Stomach (tissue), 9 donors: ENCODE results near the gene ASAP2. TPM values are rescaled to one million over a fixed set of nuclear protein-coding genes. Genes with fewer than 3 reads are reported as not detected.

Source experiments
- DNase-seq, 2 donors: peaks; one replicate each; pipeline versions ENCODE4 v3.0.0 to v3.0.0-alpha.2; 2013 to 2019
- H3K27ac ChIP-seq, 5 donors: fragments of 200-600 bp in 4 of 5; sonication (generic) in 4 of 5; one replicate each; pipeline ENCODE4 v1.5.1; 2013 to 2019; ENCODE audit warnings: mild to moderate bottlenecking in 1 of 5, moderate library complexity in 1 of 5
- H3K27me3 ChIP-seq, 3 donors: fragments of 200-600 bp; sonication (generic); one replicate each; pipeline ENCODE4 v1.5.1; 2017 to 2019; ENCODE audit warnings: mixed run types in 1 of 3
- H3K36me3 ChIP-seq, 4 donors: fragments of 200-600 bp; sonication (generic); 1 replicate in 3 of 4; 2 replicates in 1 of 4; pipeline ENCODE4 v1.5.1; 2016 to 2019
- H3K4me1 ChIP-seq, 4 donors: fragments of 200-600 bp; sonication (generic); one replicate each; pipeline ENCODE4 v1.5.1; 2016 to 2019
- H3K4me3 ChIP-seq, 4 donors: fragments of 200-600 bp; sonication (generic) in 3 of 4; one replicate each; pipeline ENCODE4 v1.5.1; 2016 to 2019; ENCODE audit warnings: mild to moderate bottlenecking in 1 of 4
- H3K9me3 ChIP-seq, 4 donors: fragments of 200-600 bp; sonication (generic); one replicate each; pipeline ENCODE4 v1.5.1; 2016 to 2019
- CTCF ChIP-seq, 7 experiments: fragments of 450-650 bp in 4 of 7; fragments of 200-600 bp in 3 of 7; sonication (generic) in 3 of 7; IDR thresholded peaks; one replicate each; pipeline ENCODE4 v1.5.1; 2016 to 2019; ENCODE audit warnings: antibody characterized with exemption in 7 of 7, control low read depth in 2 of 7, mild to moderate bottlenecking in 1 of 7
- EP300 ChIP-seq: sonication (generic); formaldehyde crosslinking; IDR thresholded peaks from one replicate; pipeline ENCODE4 v1.6.1; 2017; ENCODE audit warnings: antibody characterized with exemption
- POLR2A ChIP-seq, 4 donors: fragments of 450-650 bp; IDR thresholded peaks; one replicate each; pipeline ENCODE4 v1.6.1; 2016; ENCODE audit warnings: antibody characterized with exemption in 4 of 4, control low read depth in 2 of 4, mild to moderate bottlenecking in 1 of 4, moderate library complexity in 1 of 4
- POLR2AphosphoS5 ChIP-seq, 3 donors: sonication (generic); formaldehyde crosslinking; IDR thresholded peaks; one replicate each; pipeline ENCODE4 v1.6.1; 2016; ENCODE audit warnings: antibody characterized with exemption in 3 of 3
- WGBS, 5 donors: extraction: QIAGEN DNeasy Blood & Tissue Kit in 3 of 5; methylation state at CpG; one replicate each; pipeline versions ENCODE4 v1.1.5 to v1.1.7; 2013 to 2018; 5-methylcytosine and 5-hydroxymethylcytosine counted together
- intact Hi-C: fragments of 100-400 bp; cut with DNase I; formaldehyde crosslinking; loops from one replicate; pipeline ENCODE4 v1.15.1; 2023; ENCODE audit warnings: low total_unique reads
- polyA plus RNA-seq, 3 donors: library from polyadenylated mRNA; stranded (reverse); fragments of 200-250 nt; gene quantifications; one replicate each; pipeline ENCODE4 v1.2.3, GENCODE V29; 2013
- total RNA-seq, 5 donors: library from RNA; depleted of rRNA; stranded (reverse); fragments of >200 nt; gene quantifications; one replicate each; pipeline versions ENCODE4 v1.1.0 to v1.2.3, GENCODE V29; 2014 to 2016
- donor health status: healthy with polysubstance abuse.
- donor health status: Bipolar disorder and iron deficiency.
- donor health status: healthy.

ASAP2 gene
- total and polyA plus RNA-seq, 8 donors, result 9.7 to 55.4 (median 33.7) TPM

- H3K4me3 ChIP-seq, result peak overlapping the region in 1 of 4 donors; percentile 11
Observed at GRCh38 chr2:9179572-9180201, 26.9 kb upstream of the ASAP2 start.

GRCh38 chr2:9184361-9184760, 22.3 kb upstream of the ASAP2 start:
- H3K27me3 ChIP-seq, result no peaks in the 10 kb centered on the region
- peak overlapping the region in 1 of 5 donors; percentile 25 for H3K27ac ChIP-seq
- H3K4me1 ChIP-seq, result peaks cover 0 to 30% (median 19%) of the 10 kb centered on the region in 4 donors
- intact Hi-C loops, result no loop called here
- DNase-seq, result peak in 1 of 2 donors; percentile 3
- WGBS, 5 donors, result 57 to 82% (median 70%) methylated on average over 9 of the region's 9 CpGs
- no peaks in the 10 kb centered on the region for H3K9me3 ChIP-seq
- TF ChIP-seq POLR2A (IDR thresholded peaks at IDR 0.05) (no peak), EP300 (no peak), CTCF (IDR thresholded peaks at IDR 0.05) (no peak)
- H3K4me3 ChIP-seq, result no peak overlapping the region
- no peaks in the 10 kb centered on the region for H3K36me3 ChIP-seq

More at GRCh38 chr2:9179572-9180201, 26.9 kb upstream of the ASAP2 start:
- H3K36me3 ChIP-seq, result no peaks in the 10 kb centered on the region
- no peaks in the 10 kb centered on the region for H3K9me3 ChIP-seq
- peaks cover 25 to 69% (median 40%) of the 10 kb centered on the region in 4 donors for H3K4me1 ChIP-seq
- intact Hi-C loops, result no loop called here
- 44 to 51% (median 50%) methylated on average over 9 of the region's 9 CpGs for WGBS, 5 donors
- TF ChIP-seq POLR2A (IDR thresholded peaks at IDR 0.05) (no peak), EP300 (no peak), POLR2AphosphoS5 (IDR thresholded peaks at IDR 0.05) (peak in 2 of 3 donors; percentile 33 to 75), CTCF (IDR thresholded peaks at IDR 0.05) (no peak)
- peak; percentile 55 to 79 for DNase-seq
- no peaks in the 10 kb centered on the region for H3K27me3 ChIP-seq
- peak overlapping the region; percentile 84 to 92 (median 89) for H3K27ac ChIP-seq

GRCh38 chr2:9187620-9188214, 18.9 kb upstream of the ASAP2 start:
- Histone ChIP-seq H3K27ac (no peak overlapping the region), H3K4me3 (no peak overlapping the region), H3K9me3 (no peaks in the 10 kb centered on the region), H3K4me1 (peaks cover 7 to 41% (median 20%) of the 10 kb centered on the region in 4 donors), H3K27me3 (no peaks in the 10 kb centered on the region), H3K36me3 (no peaks in the 10 kb centered on the region)
- DNase-seq, result no peak
- 60 to 77% (median 67%) methylated on average over 2 of the region's 2 CpGs for WGBS, 5 donors
- intact Hi-C loops, result no loop called here
- no peak for TF ChIP-seq EP300
- TF ChIP-seq CTCF (IDR thresholded peaks at IDR 0.05), result no peak
- no peak for TF ChIP-seq POLR2AphosphoS5 (IDR thresholded peaks at IDR 0.05)
- TF ChIP-seq POLR2A (IDR thresholded peaks at IDR 0.05), result no peak

- intact Hi-C loops, result no loop called here
- peak in 1 of 2 donors; percentile 9 for DNase-seq
- peak overlapping the region in 1 of 5 donors; percentile 83 for H3K27ac ChIP-seq
- H3K36me3 ChIP-seq, result no peaks in the 10 kb centered on the region
- H3K27me3 ChIP-seq, result no peaks in the 10 kb centered on the region
- H3K4me3 ChIP-seq, result no peak overlapping the region
- TF ChIP-seq POLR2AphosphoS5 (IDR thresholded peaks at IDR 0.05), result no peak
- TF ChIP-seq CTCF (IDR thresholded peaks at IDR 0.05), result no peak
- TF ChIP-seq EP300, result no peak
- TF ChIP-seq POLR2A (IDR thresholded peaks at IDR 0.05), result no peak
- peaks cover 7 to 41% (median 19%) of the 10 kb centered on the region in 4 donors for H3K4me1 ChIP-seq
- 80 to 98% (median 95%) methylated on average over 6 of the region's 6 CpGs for WGBS, 5 donors
- no peaks in the 10 kb centered on the region for H3K9me3 ChIP-seq
Observed at GRCh38 chr2:9188823-9189222, 17.8 kb upstream of the ASAP2 start.
